GM11168 (cell line): Measurements from ENCODE around the gene GFY.

Source experiments
- in situ Hi-C: fragments of 300-500 bp; cut with MboI; formaldehyde crosslinking; loops from one replicate; pipeline ENCODE4 v1.12.0; 2022; ENCODE audit warnings: low sequenced_read_pairs; ENCODE audit not compliant: unreplicated experiment

GFY gene

DNA sequence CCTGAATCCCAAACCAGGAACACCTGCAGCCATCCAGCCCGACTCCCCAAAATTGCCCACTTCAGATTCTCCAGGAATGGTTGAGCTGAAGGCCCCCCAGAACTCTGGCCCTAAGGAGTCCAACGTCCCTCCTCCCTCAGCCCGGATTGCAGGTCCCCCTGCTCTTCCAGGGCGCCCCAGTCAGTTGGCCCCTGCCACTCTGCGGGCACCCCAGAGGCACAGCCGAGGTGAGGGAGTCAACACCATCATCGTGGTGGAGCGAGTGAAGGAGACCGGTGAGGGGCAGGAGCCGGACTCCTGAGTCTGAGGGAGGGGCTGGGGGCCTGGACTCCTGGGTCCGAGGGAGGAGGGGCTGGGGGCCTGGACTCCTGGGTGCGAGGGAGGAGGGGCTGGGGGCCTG is 2.2 kb downstream of the GFY start:
- in situ Hi-C loops = loop anchor here (5.0 kb wide), 1 partner anchor 35 kb away; no protein-coding TSS in a partner anchor

DNA sequence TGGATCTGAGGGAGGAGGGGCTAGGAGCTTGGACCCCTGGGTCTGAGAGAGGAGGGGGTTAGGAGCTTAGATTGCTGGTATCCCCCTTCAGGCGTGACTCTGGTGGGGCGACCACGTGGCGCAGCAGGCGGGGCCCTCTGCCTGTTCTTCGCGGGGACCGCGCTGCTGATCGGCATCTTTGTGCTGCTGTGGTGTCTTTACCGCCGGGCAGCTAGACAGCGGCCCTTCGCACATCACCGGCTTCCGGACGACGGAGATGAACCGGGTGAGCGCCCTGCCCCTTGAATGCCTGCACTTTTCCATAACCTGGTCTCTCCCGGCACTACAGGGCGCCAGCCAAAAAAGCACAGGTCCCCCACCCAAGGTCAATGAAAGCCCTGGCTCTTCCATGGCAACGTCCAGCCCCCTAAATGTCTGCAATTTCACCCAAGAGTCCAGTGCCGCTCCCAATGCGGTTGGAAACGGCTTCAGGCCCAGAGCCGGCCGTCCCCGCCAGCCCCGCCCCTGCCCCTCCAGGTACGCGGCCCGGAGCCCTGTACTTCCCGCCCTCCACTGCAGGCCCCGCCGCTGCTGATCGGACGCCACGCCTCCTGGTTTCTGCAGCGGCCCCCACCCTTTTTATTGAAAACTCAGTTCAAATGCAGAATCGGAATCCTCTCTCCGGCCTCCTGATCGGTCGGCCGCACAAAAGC is 2.8 kb downstream of the GFY start:
- in situ Hi-C loops = loop anchor here (5.0 kb wide), 1 partner anchor 36 kb away; no protein-coding TSS in a partner anchor

GRCh38 chr19:49428547-49429451 is 3.6 kb downstream of the GFY start:
- in situ Hi-C loops = loop anchor here (5.0 kb wide), 1 partner anchor 36 kb away; no protein-coding TSS in a partner anchor

GRCh38 chr19:49430172-49430677 is 5.0 kb downstream of the GFY start:
- in situ Hi-C loops = no loop called here

GRCh38 chr19:49430678-49431329 is 5.6 kb downstream of the GFY start:
- in situ Hi-C loops = no loop called here

DNA sequence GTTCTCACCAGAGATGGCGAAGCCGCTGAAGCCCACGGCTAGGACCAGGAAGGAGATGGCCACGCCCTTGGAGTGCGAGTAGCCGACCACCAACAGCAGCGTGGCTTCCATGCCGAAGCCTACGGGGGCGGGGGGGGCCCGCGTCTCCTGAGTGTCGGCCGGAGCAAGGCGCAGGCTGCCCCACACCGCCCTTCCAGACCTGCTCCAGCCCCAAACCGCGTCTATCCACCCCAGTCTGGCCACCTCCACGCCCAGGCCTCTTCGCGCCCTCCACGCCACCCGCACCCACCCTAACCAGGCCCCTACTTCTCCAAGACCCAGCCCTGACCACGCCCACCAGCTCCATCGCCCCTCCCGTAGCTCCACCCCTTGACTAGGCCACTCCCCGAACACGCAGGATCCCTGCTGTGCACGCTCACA is 6.2 kb downstream of the GFY start:
- in situ Hi-C loops = no loop called here

DNA sequence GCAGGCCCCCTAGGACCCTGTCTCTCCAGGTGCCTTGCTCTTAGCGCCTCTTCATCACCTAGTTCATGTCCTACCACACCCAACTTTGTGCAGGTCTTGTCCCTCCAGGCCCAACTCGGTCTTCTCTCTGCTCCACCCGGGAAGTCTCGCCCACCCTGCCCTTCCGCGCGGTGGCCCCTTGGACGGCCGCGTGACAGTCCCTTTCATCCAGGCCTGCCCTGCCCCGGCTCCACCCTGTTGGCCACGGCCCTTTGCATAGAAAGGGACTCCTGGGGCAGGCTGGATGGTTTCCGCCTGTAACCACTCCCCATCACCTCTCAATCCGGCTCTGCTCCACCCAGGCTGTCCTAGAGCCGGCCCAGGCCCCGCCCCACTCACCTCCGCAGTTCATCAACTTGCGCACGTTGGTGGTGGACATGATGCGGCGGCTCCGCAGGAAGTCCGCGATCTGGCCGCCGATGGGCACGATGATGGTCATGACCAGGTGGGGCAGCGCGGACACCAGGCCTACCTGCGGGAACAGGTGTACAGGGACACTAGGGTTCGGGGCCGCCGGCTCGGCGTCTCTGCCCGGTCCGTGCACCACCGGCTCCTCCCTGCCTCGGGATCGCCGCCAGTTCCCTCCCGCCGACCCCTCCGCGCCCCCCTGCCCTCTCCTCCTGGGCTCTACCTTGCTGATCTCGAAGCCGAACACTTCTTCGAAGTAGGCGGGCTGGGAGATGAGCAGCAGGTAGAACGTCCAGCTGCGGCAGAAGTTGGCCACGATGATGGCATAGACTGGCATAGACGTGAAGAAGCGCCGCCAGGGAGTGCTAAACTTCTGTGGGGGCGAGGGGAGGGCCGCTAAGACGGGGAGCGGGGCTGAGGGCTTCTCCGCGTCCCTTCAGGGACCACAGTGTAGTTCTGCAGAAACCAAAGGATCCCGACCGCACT is 7.2 kb downstream of the GFY start:
- in situ Hi-C loops = no loop called here

GRCh38 chr19:49433240-49433901 is 8.2 kb downstream of the GFY start:
- in situ Hi-C loops = no loop called here

DNA sequence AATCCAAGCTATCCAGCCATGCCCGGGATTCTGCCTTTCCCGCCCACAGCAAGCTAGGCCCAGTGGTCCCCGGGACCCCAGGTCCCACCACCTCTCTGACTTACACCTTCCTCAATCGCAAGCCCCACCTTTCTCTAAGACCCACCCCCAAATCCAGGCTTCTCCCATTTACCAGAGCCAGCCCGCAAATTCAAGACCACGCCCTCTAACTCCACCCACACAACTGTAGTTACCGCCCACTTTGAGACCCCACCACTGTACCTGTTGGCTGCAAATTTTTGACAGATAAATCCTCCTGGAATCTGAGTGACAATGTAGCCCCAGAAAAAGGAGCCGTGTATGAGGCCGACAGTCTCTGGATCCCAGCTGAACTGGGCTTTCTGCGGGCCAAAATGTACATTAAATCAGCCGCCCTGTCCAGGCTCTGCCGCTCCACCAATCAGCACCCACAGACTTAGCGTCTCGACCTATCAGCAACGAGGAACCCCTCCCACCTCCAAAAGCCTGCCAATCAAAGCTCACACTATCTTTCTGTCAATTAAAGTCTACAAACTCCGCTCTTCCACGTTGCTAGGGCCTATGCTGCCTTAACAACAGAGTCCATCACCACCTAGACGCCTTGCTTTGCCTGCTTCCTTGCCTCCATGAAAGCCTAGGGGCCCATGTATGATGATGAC is 9.9 kb downstream of the GFY start:
- in situ Hi-C loops = no loop called here

GRCh38 chr19:49435670-49436069 is 10.5 kb downstream of the GFY start:
- in situ Hi-C loops = no loop called here

DNA sequence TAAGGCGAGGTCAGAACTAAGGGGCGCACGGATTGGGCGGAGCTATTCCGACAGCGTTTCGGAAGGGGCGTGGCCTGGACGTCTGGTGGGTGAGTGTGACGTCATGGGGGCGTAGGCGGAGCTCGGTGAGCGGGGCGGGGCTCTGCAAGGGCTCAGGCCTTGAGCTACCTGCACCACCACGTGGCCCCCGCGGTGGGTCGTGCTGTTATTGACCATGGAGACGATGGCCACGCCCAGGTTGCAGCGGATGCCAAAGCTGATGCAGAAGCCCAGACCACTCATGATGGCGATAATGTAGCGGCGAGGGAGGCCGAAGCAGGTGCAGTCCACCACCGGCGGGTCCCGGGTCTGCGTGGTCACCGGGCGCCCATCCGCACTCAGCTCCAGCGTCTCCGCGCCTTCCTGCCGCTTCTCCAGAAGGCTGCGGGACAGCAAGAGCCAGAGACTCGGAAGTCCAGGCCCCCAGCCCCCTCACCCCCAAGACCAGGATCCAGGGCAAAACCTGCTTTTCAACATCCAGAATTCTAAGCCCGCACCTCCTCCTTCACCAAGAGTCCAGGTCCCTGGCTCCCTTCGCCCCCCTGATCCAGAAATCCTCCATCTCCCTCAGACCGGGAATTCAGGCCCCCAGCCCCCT is 11.3 kb downstream of the GFY start:
- in situ Hi-C loops = no loop called here

- in situ Hi-C loops = no loop called here
Measured at GRCh38 chr19:49437231-49437630, 12.0 kb downstream of the GFY start.

GRCh38 chr19:49438261-49438660 is 13.1 kb downstream of the GFY start:
- in situ Hi-C loops = no loop called here

- in situ Hi-C loops = no loop called here
Measured at GRCh38 chr19:49439836-49440235, 14.6 kb downstream of the GFY start.

DNA sequence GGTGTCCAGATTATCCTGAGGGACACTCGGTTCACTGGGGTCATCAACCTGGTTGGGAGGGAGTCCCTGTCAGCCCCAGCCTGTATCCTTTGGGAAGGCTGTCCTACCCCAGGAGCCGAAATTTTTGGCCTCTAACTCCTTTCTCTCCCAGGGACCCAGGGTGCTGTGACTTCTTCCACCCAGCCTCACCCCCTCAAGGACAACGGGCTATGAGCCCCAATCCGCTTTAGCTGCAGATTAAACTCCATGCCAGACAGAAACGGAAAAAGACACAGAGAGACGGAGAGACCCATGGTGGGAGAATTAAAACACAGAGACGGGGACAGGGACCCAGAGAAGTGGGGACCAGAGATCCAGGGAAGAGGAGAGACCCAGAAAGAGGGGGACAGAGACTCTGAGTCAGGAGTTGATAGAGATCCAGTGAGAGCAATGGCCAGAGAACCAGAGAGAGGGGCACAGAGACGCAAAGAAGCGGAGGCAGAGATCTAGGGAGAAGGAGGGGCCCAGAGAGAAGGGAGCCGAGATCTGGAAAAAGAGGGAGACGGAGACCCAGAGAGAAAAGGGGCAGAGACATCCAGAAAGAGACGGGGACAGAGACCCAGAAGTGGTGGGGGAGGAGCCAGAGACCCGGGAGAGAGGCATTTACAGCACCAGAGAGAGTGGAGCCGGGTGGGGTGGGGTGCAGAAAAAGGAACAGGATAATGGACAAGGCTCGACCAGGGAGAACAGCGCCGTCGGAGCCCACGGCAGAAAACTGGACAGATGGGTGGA is 15.4 kb downstream of the GFY start:
- in situ Hi-C loops = no loop called here

GRCh38 chr19:49441210-49441959 is 16.2 kb downstream of the GFY start, which contains the start of gene SLC17A7:
TSS of gene SLC17A7 (minus strand) at chr19:49441527. CDS start at chr19:49441379, 148 bp downstream.
- in situ Hi-C loops = no loop called here

DNA sequence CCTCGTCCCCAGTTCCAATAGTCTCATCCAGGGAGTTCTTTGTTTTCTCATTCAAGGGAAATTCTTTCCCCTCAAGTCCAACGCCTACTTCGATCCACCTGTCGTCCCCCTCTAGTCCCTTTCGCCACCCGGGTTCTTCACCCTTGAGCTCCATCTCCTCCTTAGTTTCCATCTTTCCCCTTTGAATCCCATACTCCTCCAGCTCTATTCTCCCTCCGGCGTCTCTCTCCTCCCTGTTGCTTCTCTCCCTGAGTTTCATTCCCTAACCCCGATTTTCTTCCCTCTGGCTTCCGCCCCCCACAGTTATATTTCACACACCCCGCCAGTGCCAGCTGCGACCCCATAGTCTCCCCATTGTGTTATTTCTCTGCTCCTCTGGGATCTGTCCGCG is 16.8 kb downstream of the GFY start:
- in situ Hi-C loops = no loop called here
